ENCODE data around the gene ARF1. TPM values are rescaled to one million over a fixed set of nuclear protein-coding genes. Genes with fewer than 3 reads are reported as not detected.

The ARF1 gene
- total and polyA plus RNA-seq, 2 donors (not counting 1 experiment from before 2014, with no cell fraction given), result 193 to 389 TPM

GRCh38 chr1:228143480-228144192 is 61.1 kb downstream of the ARF1 start:
- peaks cover 36 to 52% of the 10 kb centered on the region in 2 donors for H3K4me1 ChIP-seq (ENCODE audit: control insufficient read depth in 2 of 2, insufficient read depth in 2 of 2, low read length in 2 of 2)
- no peak overlapping the region for H3K27ac Mint-ChIP-seq

More at GRCh38 chr1:228143480-228144192, 61.1 kb downstream of the ARF1 start:
- POLR2A ChIA-PET, result interaction anchor here (0.6 kb wide), 1 partner anchor 16 kb away, joined by 8 read pairs; no protein-coding TSS in a partner anchor
- H3K27ac ChIP-seq (ENCODE audit: low read length in 2 of 2), result no peak overlapping the region
- 92% methylated on average over 10 of the region's 12 CpGs for WGBS (ENCODE audit: insufficient coverage)
- H3K9ac ChIP-seq (ENCODE audit: low read length), result no peak overlapping the region
- peaks cover 0 to 8% (median 0%) of the 10 kb centered on the region in 3 donors for H3K9me3 ChIP-seq (ENCODE audit: control extremely low read depth in 1 of 3, control insufficient read depth in 2 of 3, insufficient read depth in 1 of 3, low read length in 2 of 3)
- Mint-ChIP-seq H3K27me3 (no peaks in the 10 kb centered on the region), H3K9me3 (ENCODE audit: insufficient read depth) (no peaks in the 10 kb centered on the region), H3K4me3 (peak overlapping the region; percentile 49), H3K4me1 (peaks cover 42% of the 10 kb centered on the region)
- H3K27me3 ChIP-seq (replicated peaks in 1 of 4; ENCODE audit: control extremely low read depth in 1 of 4, control insufficient read depth in 3 of 4, insufficient read depth in 4 of 4, low read length in 3 of 4), result no peaks in the 10 kb centered on the region
- intact Hi-C loops (cut with micrococcal nuclease), result no loop called here
- no peak overlapping the region for H3K4me3 ChIP-seq (ENCODE audit: control extremely low read depth in 1 of 5, extremely low read depth in 1 of 5, insufficient read depth in 1 of 5, low read depth in 2 of 5, low read length in 4 of 5)
- peaks cover 0 to 44% of the 10 kb centered on the region in 2 experiments for H3K36me3 ChIP-seq (replicated peaks in 1 of 2; ENCODE audit: control extremely low read depth in 1 of 2, control insufficient read depth in 1 of 2, extremely low read depth in 1 of 2, insufficient read depth in 2 of 2, low read length in 1 of 2)
- peaks cover 65% of the 10 kb centered on the region for H3K79me2 ChIP-seq (ENCODE audit: control insufficient read depth, insufficient read depth, low read length)
- DNase-seq, result no peak
- H3K4me2 ChIP-seq (replicated peaks; ENCODE audit: low read depth, low read length, poor library complexity, severe bottlenecking), result peak overlapping the region; percentile 22
- no peak overlapping the region for H2AFZ ChIP-seq (ENCODE audit: insufficient read depth, low read depth, low read length, poor library complexity, severe bottlenecking)
- TF ChIP-seq EZH2 (IDR thresholded peaks at IDR 0.05; ENCODE audit: borderline replicate concordance, insufficient read depth, low read depth, low read length, poor library complexity, severe bottlenecking) (no peak), CTCF (IDR thresholded peaks at IDR 0.05) (no peak)
- H4K20me1 ChIP-seq (ENCODE audit: control insufficient read depth, insufficient read depth, low read length, poor library complexity, severe bottlenecking), result peaks cover 84% of the 10 kb centered on the region
- ATAC-seq (ENCODE audit: low read depth), result no peak
- CTCF ChIA-PET, result interaction anchor here (1.2 to 1.6 kb wide), 3 partner anchors 13 to 21 kb away, joined by 4 to 7 read pairs (median 5); partner anchors contain the start of gene IBA57

All from B cell (primary cell).